Hematopoietic multipotent progenitor cell treated with erythropoietin and hydrocortisone succinate and interleukin-3 and kit ligand, for 17 days (in vitro differentiated cells): ENCODE data around the gene NR3C1.

Experiments
- DNase-seq: peaks from one replicate; pipeline ENCODE4 v3.0.0-alpha.2; 2015; ENCODE audit warnings: low spot score

The NR3C1 gene

DNA sequence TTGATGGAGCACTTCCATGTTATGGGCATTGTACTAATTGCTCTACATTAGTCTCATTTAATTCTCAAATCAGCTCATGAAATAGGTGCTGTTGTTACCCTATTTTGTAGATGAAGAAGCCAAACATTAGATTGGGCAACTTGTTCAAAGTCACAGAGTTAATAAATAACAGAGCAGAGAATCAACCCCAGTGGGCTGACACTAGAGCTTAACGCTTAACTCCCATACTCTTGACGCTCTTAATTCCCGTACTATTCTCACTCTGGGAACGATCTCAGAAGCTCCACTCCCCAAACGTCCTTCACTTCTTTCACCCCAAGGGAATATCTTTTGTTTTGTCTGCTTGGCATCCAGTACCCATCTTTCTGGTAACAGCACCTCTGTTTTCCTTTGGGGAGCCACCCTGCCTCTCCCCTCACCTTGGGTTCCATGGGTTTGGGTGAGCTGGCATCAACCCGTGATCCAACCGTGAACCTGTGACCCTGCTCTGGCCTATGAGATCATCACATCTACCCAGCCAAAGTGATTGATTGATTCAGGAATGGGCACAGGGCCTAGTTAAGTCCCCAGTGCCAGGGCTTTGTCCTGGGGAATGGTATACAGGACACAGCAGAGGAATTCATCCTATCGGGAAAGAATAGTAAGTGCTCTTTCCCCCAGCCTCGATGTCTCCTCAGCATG is 169.2 kb downstream of the NR3C1 start:
- DNase-seq = no peak

DNA sequence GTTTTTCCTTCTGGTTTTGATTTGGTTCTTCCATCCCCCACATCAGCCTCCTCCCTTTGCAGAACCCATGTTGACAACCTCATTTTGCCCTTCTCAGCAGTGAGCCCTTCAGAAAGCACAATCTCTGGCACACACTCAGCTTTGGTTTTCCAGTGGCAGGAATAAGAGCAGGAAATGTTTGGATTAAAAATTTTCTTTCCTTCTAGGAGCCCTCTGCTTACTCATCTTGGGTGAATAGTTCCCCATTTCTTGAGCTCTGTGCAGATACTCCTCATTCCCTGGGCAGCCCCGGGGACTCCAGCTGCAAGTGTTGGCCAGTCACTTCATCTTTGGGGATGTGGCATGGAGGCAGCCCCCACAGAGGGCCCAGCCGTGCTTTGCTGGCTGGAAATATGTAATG is 170.5 kb downstream of the NR3C1 start:
- DNase-seq = no peak

DNA sequence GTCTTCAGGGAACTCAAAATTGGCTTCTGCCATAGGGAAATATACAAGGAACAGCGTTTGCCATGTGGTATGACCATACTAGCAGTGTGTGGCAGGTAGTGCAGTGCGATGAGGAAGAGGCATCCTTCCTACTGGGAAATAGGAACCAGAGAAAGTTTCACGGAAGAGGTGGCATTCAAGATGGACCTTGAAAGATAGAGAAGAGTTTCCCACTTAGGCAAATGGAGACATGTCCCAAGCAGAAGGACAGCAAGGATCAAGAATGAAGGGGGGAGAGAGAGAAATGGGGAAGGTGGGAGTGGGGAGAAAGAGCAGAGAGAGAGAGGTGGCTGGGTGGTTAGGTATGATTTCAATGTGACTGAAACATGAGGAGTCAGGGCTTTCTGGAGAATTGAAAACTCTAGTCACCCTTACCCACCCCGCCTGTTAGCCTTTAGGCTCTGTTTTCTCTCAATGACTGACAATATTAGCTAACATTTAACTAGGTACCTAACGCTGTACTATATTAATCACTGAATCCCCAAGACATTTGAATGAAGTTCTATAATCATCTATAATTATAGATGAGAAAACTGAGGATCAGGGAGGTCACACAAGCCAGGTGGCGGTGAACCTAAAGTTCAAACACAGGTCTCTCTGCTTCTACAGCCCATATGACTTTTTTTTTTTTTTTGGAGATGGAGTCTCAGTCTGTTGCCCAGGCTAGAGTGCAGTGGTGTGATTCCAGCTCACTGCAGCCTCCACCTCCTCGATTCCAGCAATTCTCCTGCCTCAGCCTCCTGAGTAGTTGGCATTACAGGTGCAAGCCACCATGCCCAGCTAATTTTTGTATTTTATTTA is 171.3 kb downstream of the NR3C1 start:
- DNase-seq = no peak

DNA sequence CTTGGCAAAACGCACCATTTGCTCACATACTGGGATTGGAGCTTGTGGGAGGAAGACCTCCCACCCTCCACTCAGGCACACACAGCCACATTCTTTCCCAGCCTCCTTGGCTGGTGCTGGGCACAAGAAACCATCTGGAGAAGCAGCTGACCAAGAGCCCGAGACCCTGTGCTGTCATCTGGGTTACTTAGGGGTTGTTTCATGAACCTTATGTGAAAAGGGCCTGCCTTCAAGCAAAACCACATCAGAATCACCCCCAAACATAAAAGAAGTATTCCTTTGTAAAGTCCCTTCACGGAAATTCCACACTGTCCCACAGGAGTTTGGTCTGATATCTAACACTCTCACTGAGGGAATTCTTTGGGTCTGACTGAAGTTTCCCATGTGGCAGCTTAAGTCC is 172.1 kb downstream of the NR3C1 start:
- no peak for DNase-seq

DNA sequence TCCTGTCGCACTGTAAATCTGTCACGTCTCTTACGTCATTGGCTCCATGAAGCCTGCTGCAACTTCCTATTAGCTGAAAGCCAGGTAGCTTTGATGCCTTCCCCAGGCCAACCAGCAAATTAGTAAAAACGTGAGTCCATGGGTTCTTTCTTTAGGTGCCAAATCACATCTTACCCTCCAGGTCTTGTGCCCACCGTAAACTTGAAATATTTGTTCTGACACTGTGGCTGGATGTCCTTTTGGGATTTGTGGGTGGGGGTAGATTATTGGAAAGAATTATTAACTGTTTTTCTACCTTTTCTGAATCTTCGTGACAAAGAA is 172.8 kb downstream of the NR3C1 start:
- no peak for DNase-seq

DNA sequence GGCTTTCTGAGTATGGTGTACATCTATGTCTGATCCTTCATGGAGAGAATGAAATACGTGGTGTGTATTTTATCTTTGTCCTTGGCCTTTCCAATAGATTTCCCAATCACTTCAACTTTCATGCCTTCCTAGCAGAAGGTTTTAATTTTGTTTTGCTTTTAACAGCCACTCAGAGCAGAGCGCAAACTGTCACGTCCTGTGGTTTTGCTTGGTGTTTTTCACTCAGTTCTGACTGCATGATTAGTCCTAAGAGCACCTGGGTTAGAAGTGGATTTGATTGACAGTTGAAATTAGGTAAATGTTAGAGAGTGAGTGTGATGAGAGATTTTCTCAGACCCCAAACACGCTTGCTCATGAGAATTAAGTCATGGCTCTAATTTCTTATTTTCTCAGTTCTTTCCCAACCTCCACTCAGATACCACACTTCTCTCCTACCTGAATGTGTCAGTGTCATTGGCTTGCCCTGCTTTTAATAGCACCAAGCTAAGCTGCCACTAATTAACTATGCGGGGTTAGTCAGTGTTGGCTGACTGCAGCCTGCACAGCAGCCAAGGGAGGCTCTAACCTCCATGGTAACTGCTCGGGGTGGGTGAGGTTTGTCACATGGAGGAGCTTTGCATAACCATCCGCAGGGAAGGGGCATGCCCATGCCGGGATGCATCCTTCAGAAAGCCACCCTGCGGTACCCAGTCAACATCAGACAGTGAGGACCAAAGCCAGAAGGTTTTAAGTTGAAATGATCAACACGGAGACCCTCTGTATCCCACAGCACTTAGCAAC is 173.4 kb downstream of the NR3C1 start:
- no peak for DNase-seq

DNA sequence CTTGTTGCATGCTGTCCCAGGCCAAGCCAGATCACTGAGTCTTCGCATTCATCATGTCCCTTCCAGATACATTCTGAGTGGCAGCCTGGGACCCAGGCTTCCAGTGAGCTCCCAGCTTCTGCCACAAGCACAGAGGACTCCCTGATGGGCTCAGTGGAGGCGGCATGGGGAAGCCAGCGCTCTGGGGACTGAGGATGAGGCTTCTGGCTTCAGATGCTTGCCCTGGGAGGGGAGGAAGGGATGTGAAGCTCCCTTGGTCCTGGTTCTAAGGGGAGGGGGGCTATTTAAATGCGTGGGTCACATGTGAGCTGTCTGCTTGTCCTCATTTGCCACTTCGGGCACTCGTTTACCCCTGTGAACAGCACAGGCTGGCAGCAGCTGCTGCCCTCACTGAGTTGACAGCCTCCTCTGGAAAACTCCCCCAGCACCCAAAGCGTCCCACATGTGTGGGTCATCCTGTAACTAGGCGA is 174.0 kb downstream of the NR3C1 start:
- DNase-seq = no peak

DNA sequence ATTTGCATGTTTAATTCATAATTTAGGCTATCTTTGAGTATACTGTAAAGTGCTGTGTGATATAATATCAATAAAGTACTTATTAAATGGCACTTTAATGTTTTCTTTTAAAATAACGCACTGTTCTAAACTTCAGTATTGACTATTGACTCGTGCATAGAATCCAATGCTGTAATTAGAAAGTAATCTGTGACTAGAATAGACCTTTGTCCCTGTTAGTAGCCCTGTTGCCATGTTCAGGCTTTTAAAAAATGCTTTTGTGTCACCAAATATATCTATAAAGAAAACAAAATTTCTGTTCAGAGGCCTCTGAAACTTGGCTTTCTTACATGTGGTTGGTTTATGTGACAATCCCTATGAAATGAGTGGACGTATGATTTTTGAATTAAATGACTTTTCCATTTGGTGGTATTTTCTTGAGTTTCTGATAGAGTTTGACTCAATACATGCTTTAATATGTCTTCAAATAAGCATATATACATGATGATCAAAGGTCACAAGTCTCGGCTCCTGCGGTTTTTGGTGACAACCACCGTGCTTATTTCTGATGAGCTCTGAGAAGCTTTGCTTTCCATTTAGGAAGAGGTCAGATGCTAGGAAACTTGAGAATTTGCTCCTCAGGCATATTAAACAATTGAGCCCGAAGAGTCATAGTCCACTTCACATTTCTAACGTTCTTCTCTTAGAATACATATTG is 174.7 kb downstream of the NR3C1 start:
- DNase-seq = no peak
